ENCODE results near the gene ARHGAP10.
A peak's percentile ranks its signal among the peaks of the same experiment; 100 is the strongest.

ARHGAP10 gene

GRCh38 chr4:147820975-147821374 is 89.1 kb downstream of the ARHGAP10 start:
- H3K4me1 ChIP-seq (ENCODE audit: low read depth, poor library complexity, severe bottlenecking): peaks cover 39% of the 10 kb centered on the region
- no peak for TF ChIP-seq CTCF (conservative IDR thresholded peaks at IDR 0.05; ENCODE audit: low read depth, low read length)
- peak overlapping the region; percentile 19; the same call in 1 of the 2 replicates for H3K27ac ChIP-seq
- peak overlapping the region; percentile 18; the same call in 1 of the 2 replicates for H3K4me2 ChIP-seq
- H3K79me2 ChIP-seq (ENCODE audit: insufficient read depth, low read depth): peaks cover 56% of the 10 kb centered on the region; the same call in 1 of the 2 replicates
- no peak overlapping the region for H3K4me3 ChIP-seq (IDR thresholded peaks at IDR 0.05; ENCODE audit: insufficient read depth, low read depth, low read length)
- no peak overlapping the region for H3K9ac ChIP-seq
- H4K20me1 ChIP-seq (ENCODE audit: insufficient read depth): peaks cover 8% of the 10 kb centered on the region
- H2AFZ ChIP-seq (ENCODE audit: low read depth): no peak overlapping the region
- no peaks in the 10 kb centered on the region for H3K27me3 ChIP-seq (ENCODE audit: insufficient read depth, low read depth)
- peaks cover 3% of the 10 kb centered on the region; the same call in 1 of the 2 replicates for H3K36me3 ChIP-seq (ENCODE audit: insufficient read depth)

DNA sequence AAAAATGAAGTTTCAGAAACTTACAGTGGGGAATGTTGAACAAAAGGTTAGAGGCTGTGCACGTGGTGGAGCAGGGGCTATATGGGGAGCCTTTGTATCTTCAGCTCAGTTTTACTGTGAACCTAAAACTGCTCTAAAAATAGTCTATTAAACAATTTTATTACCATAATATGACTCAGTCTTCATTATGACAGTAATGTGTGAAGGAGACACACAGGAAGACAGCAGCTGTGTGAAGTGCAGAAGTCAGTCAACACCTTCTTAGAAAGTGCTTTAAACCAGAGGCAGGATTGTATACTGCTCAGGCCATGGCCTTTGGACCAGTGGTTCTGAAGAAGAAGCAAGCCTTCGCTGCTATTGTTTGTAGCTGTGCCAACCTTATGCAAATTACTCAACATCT is 89.7 kb downstream of the ARHGAP10 start:
- Histone ChIP-seq H3K27me3 (ENCODE audit: insufficient read depth, low read depth) (no peaks in the 10 kb centered on the region), H3K9ac (no peak overlapping the region), H3K36me3 (ENCODE audit: insufficient read depth) (peaks cover 3% of the 10 kb centered on the region; the same call in 1 of the 2 replicates)

DNA sequence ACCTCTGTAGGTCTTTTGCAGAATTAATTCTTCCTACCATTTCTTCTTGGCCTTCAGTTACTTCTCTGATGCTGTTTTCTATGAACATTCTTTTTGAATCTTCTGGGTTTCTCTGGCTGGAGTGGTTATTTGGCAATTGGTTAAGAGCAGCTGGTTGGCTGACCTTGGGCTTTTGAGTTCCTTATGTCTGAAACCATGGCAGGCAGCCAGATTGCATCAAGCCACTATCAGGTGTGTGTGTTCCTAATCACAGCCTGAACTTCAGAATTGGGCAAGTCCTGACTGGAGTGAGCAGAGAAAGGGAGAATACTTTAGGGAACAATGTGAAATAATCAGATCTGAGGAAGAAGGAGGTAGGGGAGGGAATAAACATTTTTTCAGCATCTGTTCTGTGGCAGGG is 90.2 kb downstream of the ARHGAP10 start:
- H3K4me3 ChIP-seq (IDR thresholded peaks at IDR 0.05; ENCODE audit: insufficient read depth, low read depth, low read length): no peak overlapping the region
- H2AFZ ChIP-seq (ENCODE audit: low read depth): no peak overlapping the region
- no peak overlapping the region; the same call in 1 of the 2 replicates for H3K27ac ChIP-seq
- peaks cover 39% of the 10 kb centered on the region for H3K4me1 ChIP-seq (ENCODE audit: low read depth, poor library complexity, severe bottlenecking)
- no peak for TF ChIP-seq CTCF (conservative IDR thresholded peaks at IDR 0.05; ENCODE audit: low read depth, low read length)
- H3K79me2 ChIP-seq (ENCODE audit: insufficient read depth, low read depth): peaks cover 45% of the 10 kb centered on the region; the same call in 1 of the 2 replicates
- H4K20me1 ChIP-seq (ENCODE audit: insufficient read depth): peaks cover 3% of the 10 kb centered on the region
- H3K4me2 ChIP-seq: peak overlapping the region; percentile 18
- no peaks in the 10 kb centered on the region for H3K27me3 ChIP-seq (ENCODE audit: insufficient read depth, low read depth)
- H3K36me3 ChIP-seq (ENCODE audit: insufficient read depth): peaks cover 3% of the 10 kb centered on the region; the same call in 1 of the 2 replicates
- H3K9ac ChIP-seq: no peak overlapping the region

More for the DNA sequence above, 89.7 kb downstream of the ARHGAP10 start:
- Histone ChIP-seq H3K4me3 (IDR thresholded peaks at IDR 0.05; ENCODE audit: insufficient read depth, low read depth, low read length) (no peak overlapping the region), H3K4me1 (ENCODE audit: low read depth, poor library complexity, severe bottlenecking) (peaks cover 39% of the 10 kb centered on the region), H3K4me2 (peak overlapping the region; percentile 18), H4K20me1 (ENCODE audit: insufficient read depth) (peaks cover 4% of the 10 kb centered on the region), H3K27ac (peak overlapping the region; percentile 19; the same call in 1 of the 2 replicates), H3K79me2 (ENCODE audit: insufficient read depth, low read depth) (peaks cover 50% of the 10 kb centered on the region; the same call in 1 of the 2 replicates), H2AFZ (ENCODE audit: low read depth) (no peak overlapping the region)
- TF ChIP-seq CTCF (conservative IDR thresholded peaks at IDR 0.05; ENCODE audit: low read depth, low read length): no peak

DNA sequence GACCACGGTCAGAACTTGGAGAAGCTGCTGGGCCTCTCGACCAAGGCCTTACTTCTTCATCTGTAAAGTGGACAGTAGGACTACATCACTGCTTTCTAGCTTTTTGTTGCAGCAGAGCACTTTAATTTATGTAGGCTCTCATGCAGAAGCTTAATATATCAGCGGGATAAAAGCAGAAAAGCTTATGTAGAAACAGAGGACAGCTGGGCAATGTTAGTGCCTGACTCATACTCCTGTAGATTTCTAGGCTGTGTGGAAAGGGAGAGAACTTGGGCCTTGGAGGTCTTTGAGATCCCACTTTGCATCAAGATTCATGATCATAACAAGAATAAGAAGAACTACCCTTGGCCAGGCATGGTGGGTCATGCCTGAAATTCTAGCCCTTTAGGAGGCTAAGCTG is 91.2 kb downstream of the ARHGAP10 start:
- Histone ChIP-seq H2AFZ (ENCODE audit: low read depth) (no peak overlapping the region), H3K27ac (no peak overlapping the region), H3K79me2 (ENCODE audit: insufficient read depth, low read depth) (peaks cover 35% of the 10 kb centered on the region; the same call in 1 of the 2 replicates), H3K4me2 (no peak overlapping the region), H3K9ac (no peak overlapping the region), H4K20me1 (ENCODE audit: insufficient read depth) (peaks cover 3% of the 10 kb centered on the region), H3K4me1 (ENCODE audit: low read depth, poor library complexity, severe bottlenecking) (peaks cover 35% of the 10 kb centered on the region), H3K27me3 (ENCODE audit: insufficient read depth, low read depth) (no peaks in the 10 kb centered on the region), H3K36me3 (ENCODE audit: insufficient read depth) (peaks cover 3% of the 10 kb centered on the region; the same call in 1 of the 2 replicates), H3K4me3 (IDR thresholded peaks at IDR 0.05; ENCODE audit: insufficient read depth, low read depth, low read length) (no peak overlapping the region)
- TF ChIP-seq CTCF (conservative IDR thresholded peaks at IDR 0.05; ENCODE audit: low read depth, low read length): no peak

Data from KMS-11 (cell line).